SU-DHL-6 (cell line): ENCODE measurements around the gene CAMK2D.

ENCODE experiments used
- H2AFZ ChIP-seq: fragments of 200-600 bp; sonication (generic); 2 replicates; pipeline ENCODE4 v1.6.1; 2014; ENCODE audit warnings: low read depth, mild to moderate bottlenecking, moderate library complexity, mixed read lengths, antibody characterized with exemption, low read length; ENCODE audit not compliant: severe bottlenecking
- H3F3A ChIP-seq: fragments of 200-600 bp; shearing (Covaris generic); 2 replicates; pipeline ENCODE4 v1.6.0; 2016; ENCODE audit warnings: antibody characterized with exemption, mild to moderate bottlenecking; ENCODE audit not compliant: insufficient read depth
- H3K27ac ChIP-seq: fragments of 200-600 bp; sonication (generic); 2 replicates; pipeline ENCODE4 v1.5.1; 2016; ENCODE audit warnings: low read depth, mild to moderate bottlenecking, low read length, moderate library complexity, mixed read lengths
- H3K27me3 ChIP-seq: fragments of 200-600 bp; sonication (generic), shearing (Covaris generic); 2 replicates; pipeline ENCODE4 v1.6.0; 2014; ENCODE audit warnings: mild to moderate bottlenecking, low read length
- H3K36me3 ChIP-seq: fragments of 200-600 bp; sonication (generic); 2 replicates; pipeline ENCODE4 v1.6.1; 2014; ENCODE audit warnings: mild to moderate bottlenecking, low read length, mixed read lengths
- H3K4me2 ChIP-seq: fragments of 300-600, 200-600 bp; shearing (Covaris generic), sonication (generic); 2 replicates; pipeline ENCODE4 v1.6.0; 2014; ENCODE audit warnings: low read length, low read depth, mild to moderate bottlenecking; ENCODE audit not compliant: poor library complexity, severe bottlenecking
- H3K4me3 ChIP-seq: fragments of 200-600 bp; sonication (generic); 2 replicates; pipeline ENCODE4 v1.5.1; 2014; ENCODE audit warnings: antibody characterized with exemption, low read length, mild to moderate bottlenecking, mixed read lengths; ENCODE audit not compliant: insufficient read depth, poor library complexity, severe bottlenecking
- H3K79me2 ChIP-seq: fragments of 200-600 bp; sonication (generic); 2 replicates; pipeline ENCODE4 v1.6.1; 2014; ENCODE audit warnings: mild to moderate bottlenecking, low read length, moderate library complexity; ENCODE audit not compliant: insufficient read depth
- H3K9ac ChIP-seq: fragments of 200-600 bp; sonication (generic); 2 replicates; pipeline ENCODE4 v1.7.0; 2014; ENCODE audit warnings: mild to moderate bottlenecking, low read length
- H3K9me2 ChIP-seq: fragments of 200-600 bp; sonication (generic); replicated peaks from 2 replicates; pipeline ENCODE4 v1.6.1; 2014; ENCODE audit warnings: low read length; ENCODE audit not compliant: insufficient read depth
- H3K9me3 ChIP-seq: fragments of 200-600 bp; sonication (generic); 2 replicates; pipeline ENCODE4 v1.6.1; 2014; ENCODE audit warnings: low read length, mixed read lengths; ENCODE audit not compliant: insufficient read depth
- H4K20me1 ChIP-seq: fragments of 200-600 bp; sonication (generic); 2 replicates; pipeline ENCODE4 v1.6.1; 2014; ENCODE audit warnings: low read depth, mild to moderate bottlenecking, antibody characterized with exemption, low read length, moderate library complexity, mixed read lengths
- CTCF ChIP-seq: fragments of 200-600 bp; sonication (generic); IDR thresholded peaks from one replicate; pipeline ENCODE4 v1.5.1; 2017; ENCODE audit warnings: antibody characterized with exemption, mild to moderate bottlenecking, low read length, moderate library complexity; ENCODE audit not compliant: insufficient read depth, poor library complexity, severe bottlenecking
- EZH2phosphoT487 ChIP-seq: fragments of 200-600 bp; sonication (generic), shearing (Covaris generic); conservative IDR thresholded peaks from 2 replicates; pipeline ENCODE4 v1.6.1; 2018; ENCODE audit warnings: mild to moderate bottlenecking, antibody characterized with exemption, low read length, moderate library complexity, mixed read lengths

CAMK2D gene

GRCh38 chr4:113773014-113773413 lies 11.5 kb upstream of the CAMK2D start:
- Histone ChIP-seq H3K27me3 (no peaks in the 10 kb centered on the region), H3K27ac (no peak overlapping the region), H3K4me3 (no peak overlapping the region), H3K4me2 (no peak overlapping the region), H3K79me2 (no peaks in the 10 kb centered on the region), H3K9ac (no peak overlapping the region), H3K9me3 (no peaks in the 10 kb centered on the region), H3F3A (no peaks in the 10 kb centered on the region), H3K9me2 (no peaks in the 10 kb centered on the region), H4K20me1 (no peaks in the 10 kb centered on the region), H3K36me3 (no peaks in the 10 kb centered on the region), H2AFZ (no peak overlapping the region)
- TF ChIP-seq CTCF (no peak), EZH2phosphoT487 (no peak)

- Histone ChIP-seq H3K4me2 (no peak overlapping the region), H4K20me1 (no peaks in the 10 kb centered on the region)
- TF ChIP-seq EZH2phosphoT487 (no peak), CTCF (no peak)
Observed at GRCh38 chr4:113772319-113772718, 10.8 kb upstream of the CAMK2D start.

GRCh38 chr4:113769744-113770143 lies 8.2 kb upstream of the CAMK2D start:
- Histone ChIP-seq H3F3A (no peaks in the 10 kb centered on the region), H3K4me2 (no peak overlapping the region), H2AFZ (no peak overlapping the region), H3K4me3 (no peak overlapping the region), H3K79me2 (no peaks in the 10 kb centered on the region), H3K36me3 (no peaks in the 10 kb centered on the region), H3K9me2 (no peaks in the 10 kb centered on the region), H3K27ac (no peak overlapping the region), H3K9me3 (no peaks in the 10 kb centered on the region), H4K20me1 (no peaks in the 10 kb centered on the region), H3K27me3 (no peaks in the 10 kb centered on the region), H3K9ac (no peak overlapping the region)
- no peak for TF ChIP-seq EZH2phosphoT487
- TF ChIP-seq CTCF, result no peak

More at GRCh38 chr4:113772319-113772718, 10.8 kb upstream of the CAMK2D start:
- Histone ChIP-seq H2AFZ (no peak overlapping the region), H3K36me3 (no peaks in the 10 kb centered on the region), H3K79me2 (no peaks in the 10 kb centered on the region), H3K9ac (no peak overlapping the region), H3K4me3 (no peak overlapping the region), H3K27ac (no peak overlapping the region), H3K9me2 (no peaks in the 10 kb centered on the region), H3K9me3 (no peaks in the 10 kb centered on the region), H3K27me3 (no peaks in the 10 kb centered on the region), H3F3A (no peaks in the 10 kb centered on the region)
